GM18519 (cell line): ENCODE results near the gene PTPN20.
"Not testable (repeated sequence)": the region's sequence is repeated elsewhere in the genome, so short reads cannot be mapped to it uniquely, and the experiment has no call there.

ENCODE experiments used
- ATAC-seq: cut with Tn5 transposase; IDR thresholded peaks from one replicate; pipeline ENCODE4 v1.9.1; 2021; ENCODE audit warnings: mild to moderate bottlenecking, moderate library complexity; ENCODE audit not compliant: unreplicated experiment, low FRiP score

The PTPN20 gene, protein sequence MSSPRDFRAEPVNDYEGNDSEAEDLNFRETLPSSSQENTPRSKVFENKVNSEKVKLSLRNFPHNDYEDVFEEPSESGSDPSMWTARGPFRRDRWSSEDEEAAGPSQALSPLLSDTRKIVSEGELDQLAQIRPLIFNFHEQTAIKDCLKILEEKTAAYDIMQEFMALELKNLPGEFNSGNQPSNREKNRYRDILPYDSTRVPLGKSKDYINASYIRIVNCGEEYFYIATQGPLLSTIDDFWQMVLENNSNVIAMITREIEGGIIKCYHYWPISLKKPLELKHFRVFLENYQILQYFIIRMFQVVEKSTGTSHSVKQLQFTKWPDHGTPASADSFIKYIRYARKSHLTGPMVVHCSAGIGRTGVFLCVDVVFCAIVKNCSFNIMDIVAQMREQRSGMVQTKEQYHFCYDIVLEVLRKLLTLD

DNA sequence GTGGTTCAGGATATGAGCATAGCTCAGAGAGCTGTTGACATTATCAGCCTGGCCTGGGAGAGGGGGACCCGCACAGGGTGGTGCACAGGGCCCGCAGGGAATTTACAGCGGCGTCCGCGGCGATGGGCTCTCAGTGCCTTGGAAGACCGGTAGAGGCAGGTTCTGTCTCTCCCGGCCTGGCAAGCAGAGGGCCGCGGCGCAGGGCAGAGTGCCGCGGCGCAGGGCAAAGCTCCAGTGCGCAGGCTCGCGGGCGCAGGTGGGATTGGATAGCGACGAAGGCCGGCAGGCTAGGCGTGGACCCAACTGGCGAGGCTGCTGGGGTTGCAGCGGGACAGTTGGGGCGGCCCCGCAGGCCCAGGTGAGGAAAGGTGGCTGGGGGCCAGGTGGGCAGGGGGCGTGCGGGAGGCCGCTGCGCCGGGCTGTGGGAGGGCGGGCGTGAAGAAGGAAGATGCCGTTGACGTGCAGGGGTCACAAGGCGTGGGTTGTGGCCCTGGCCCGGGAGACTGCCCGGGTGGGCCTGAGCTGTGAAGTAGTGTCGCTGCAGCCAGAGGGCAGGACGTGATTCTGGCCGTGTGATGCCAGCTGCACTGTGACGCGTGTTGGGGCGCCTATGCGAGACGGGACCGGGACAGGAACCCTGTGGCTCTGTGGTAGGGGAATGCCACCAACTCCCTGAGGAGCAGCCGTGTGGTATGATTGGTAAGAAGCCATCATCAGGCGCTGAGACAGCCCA, at the start of gene PTPN20:
TSS of gene PTPN20 (plus strand) at position 285 of the 733 bp plus-strand sequence. CDS start 21,072 bp downstream, outside the sequence.
- ATAC-seq = not testable (repeated sequence)

DNA sequence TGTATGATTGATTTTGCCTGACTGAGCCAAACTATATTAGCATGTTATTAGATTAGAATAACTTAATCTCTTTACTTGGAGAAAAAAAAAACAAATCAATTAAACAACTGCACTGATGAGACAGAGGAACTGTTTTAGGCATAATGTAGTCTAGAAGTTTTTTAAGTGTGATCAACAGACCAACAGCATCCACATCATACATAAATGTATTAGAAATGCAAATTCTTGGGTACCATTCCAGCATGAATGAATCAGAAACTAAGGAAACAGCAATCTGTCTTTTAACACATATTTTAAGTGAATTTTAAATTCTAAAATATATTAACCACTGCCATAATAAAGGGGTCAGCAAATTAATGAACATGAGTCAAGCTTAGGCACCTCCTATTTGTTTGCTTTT, 41.5 kb upstream of the PTPN20 start:
- ATAC-seq = not testable (repeated sequence)

GRCh38 chr10:46871583-46871982, 39.6 kb upstream of the PTPN20 start:
- ATAC-seq = not testable (repeated sequence)

DNA sequence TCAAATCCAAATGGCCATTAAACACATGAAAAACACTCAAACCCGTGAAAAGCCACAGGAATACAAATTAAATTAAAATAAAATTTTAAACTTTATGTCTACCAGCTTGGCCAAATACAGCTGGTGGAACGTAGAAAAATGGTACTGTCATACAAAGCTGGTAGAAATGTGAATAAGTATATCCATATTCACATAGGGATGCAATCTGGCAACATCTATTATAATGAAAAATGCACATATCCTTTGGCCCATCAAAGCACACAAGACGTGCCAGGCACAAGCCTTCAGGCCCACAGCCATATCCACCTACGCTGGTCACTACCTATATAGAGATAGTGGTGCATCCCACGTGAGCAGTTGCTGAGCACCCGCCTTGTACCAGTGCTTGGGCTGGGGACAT, 35.9 kb upstream of the PTPN20 start:
- ATAC-seq = not testable (repeated sequence)

- not testable (repeated sequence) for ATAC-seq
Measured at GRCh38 chr10:46876773-46877172, 34.5 kb upstream of the PTPN20 start.

- not testable (repeated sequence) for ATAC-seq
Measured at GRCh38 chr10:46878761-46879160, 32.5 kb upstream of the PTPN20 start.

DNA sequence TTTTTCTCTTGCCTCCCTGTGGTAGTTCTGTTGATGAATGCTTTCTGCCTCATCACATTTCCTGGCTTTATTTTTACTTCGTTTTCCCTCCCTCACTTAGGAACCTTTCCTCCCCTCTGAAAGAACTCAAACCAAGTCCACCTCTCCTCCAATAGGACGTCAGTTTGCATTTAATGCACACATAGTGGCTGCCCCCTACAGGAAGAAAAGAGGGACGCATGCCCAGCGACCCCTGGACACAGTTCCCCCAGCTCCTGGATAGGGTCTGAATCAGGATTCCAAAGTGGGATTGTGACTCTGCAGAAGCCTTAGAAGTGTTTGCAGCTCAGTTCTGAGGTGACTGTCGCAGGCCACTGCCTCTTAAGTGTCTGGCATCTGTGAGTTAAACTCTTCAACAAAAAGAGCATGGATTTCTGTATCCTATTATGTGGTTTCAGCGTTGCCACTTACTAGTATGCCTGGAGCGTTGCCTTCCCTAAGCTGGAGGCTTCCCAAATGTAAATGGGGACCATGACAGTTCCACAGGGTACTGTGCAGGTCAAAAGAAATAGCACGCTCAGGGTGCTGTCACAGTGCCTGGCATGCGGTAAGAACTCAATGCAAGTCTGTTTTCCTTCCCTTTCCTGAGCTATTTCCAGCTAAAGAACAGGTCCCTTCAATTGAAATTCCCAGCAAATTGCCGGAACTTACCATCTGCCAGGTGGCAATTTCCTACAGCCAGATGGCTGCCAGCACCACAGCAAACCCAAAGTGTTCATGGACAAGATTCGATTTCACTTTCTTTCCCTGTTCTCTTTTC, 20.2 kb upstream of the PTPN20 start:
- ATAC-seq = not testable (repeated sequence)

- not testable (repeated sequence) for ATAC-seq
Measured at GRCh38 chr10:46896762-46897692, 14.2 kb upstream of the PTPN20 start.

GRCh38 chr10:46901247-46901646, 10.0 kb upstream of the PTPN20 start:
- not testable (repeated sequence) for ATAC-seq

- ATAC-seq = not testable (repeated sequence)
Measured at GRCh38 chr10:46903874-46904273, 7.4 kb upstream of the PTPN20 start.

- ATAC-seq = not testable (repeated sequence)
Measured at GRCh38 chr10:46906359-46906758, 4.9 kb upstream of the PTPN20 start.

DNA sequence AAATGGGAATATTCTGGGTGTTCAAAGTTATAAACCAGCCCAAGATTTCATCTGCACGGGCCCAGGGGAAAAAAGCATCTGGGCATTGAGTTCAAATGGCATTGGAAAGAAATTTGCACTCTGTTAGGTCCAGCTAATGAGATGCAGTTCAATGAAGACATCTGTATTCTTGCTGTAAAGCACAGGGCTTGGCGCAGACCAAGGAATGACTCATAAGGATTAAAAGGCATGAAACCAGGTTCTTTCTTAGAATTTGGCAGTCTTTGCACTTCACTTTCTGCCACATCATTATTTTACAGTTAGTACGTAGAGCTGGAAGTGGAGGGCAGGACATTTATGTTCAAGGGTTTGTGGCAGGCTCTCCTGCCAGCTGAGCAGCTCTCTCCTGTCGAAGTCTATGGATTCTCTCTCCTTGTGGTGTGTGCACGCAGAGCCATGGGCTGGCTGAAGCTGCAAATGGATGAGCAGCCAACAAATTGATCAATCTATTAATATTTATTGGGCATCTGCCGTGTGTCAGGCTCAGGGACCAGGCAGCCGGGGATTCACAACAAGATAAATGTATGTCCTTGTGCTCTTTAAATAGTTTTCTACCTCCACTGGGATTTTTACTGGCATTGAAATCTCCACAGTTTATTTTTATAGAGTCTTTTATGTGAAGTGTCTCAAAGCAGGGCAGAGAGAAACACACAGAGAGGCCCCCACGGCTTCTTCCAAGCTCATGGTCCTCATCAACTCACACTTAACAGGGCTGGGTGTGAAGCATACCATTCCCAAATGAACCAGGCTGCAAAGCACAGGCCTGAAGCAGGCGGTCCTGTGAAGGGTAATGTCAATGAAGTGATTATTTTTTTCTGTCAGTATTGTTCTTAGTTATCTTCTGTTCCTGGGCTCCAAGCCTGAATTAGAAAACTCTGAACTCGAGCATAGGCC, 3.8 kb upstream of the PTPN20 start:
- ATAC-seq = not testable (repeated sequence)

GRCh38 chr10:46922498-46922897, 11.3 kb downstream of the PTPN20 start:
- ATAC-seq = not testable (repeated sequence)

DNA sequence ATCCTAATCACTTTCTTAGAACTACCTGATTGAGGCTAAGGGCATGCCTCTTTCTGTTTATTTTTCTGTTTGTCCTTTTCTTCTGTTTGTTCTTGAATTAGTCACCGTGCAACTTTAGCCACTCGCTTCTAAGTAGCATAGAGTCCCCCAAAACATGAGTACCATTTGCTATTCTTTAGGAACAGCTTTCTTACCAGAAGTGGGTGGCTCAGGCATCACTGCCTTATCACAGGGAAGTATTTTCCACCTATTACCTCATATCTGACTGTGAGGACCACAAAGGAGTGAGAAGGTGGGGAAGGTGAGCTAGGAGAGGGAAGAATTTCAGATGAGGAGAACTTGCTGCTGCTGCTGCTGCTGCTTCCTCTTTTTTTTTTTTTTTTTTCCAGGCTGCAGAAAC, 13.9 kb downstream of the PTPN20 start:
- not testable (repeated sequence) for ATAC-seq

- ATAC-seq = not testable (repeated sequence)
Measured at GRCh38 chr10:46925853-46926252, 14.6 kb downstream of the PTPN20 start.

GRCh38 chr10:46928810-46929209, 17.6 kb downstream of the PTPN20 start:
- ATAC-seq = not testable (repeated sequence)

DNA sequence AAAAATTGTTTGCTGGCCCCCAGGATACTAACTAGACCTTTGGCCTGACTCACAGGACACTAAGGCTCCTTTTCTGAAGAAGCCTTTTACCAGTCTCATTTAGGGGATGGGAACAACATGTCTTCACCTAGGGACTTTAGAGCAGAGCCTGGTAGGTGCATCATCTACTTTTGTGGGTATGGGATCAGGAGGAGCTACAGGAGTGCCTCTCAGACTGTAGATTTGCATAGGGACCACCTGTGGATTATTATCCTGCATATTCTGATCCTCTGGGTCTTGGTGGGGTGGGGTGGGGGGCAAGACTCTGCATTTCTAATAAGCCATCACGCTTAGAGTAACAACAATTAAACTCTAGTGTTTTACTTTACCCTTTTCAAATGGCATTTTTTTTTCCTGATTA, 21.2 kb downstream of the PTPN20 start:
- ATAC-seq = not testable (repeated sequence)

GRCh38 chr10:46941091-46941490, 29.9 kb downstream of the PTPN20 start:
- not testable (repeated sequence) for ATAC-seq
